ENCODE data around the gene SPTLC3. TPM values are rescaled to one million over a fixed set of nuclear protein-coding genes. Genes with fewer than 3 reads are reported as not detected.

SPTLC3 gene
- total RNA-seq, 1 donor from 2014 or later: 9.9 TPM

DNA sequence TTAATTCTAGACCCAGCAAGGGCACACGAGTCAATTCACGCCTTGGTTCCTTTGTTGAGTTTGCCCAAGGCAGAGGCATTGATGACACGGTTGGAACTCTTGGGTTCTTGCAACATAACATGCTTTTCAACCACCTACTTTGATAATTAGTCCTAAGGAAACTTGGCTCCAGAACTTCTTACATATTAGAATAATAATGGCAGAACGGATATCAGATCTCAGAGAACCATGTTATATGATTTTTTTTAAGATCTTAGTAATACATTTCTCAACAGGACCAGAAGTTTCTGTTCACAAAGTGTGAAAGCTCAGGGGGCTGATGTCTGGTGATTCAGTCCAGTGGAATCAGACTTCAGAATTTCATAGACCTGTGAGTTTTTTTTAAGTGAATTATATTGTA is 19.2 kb downstream of the SPTLC3 start:
- peaks cover 0 to 2% (median 0%) of the 10 kb centered on the region in 3 donors for H3K4me1 ChIP-seq (ENCODE audit: control insufficient read depth in 3 of 3, insufficient read depth in 3 of 3, low read length in 3 of 3)
- H3K9ac ChIP-seq (ENCODE audit: low read depth in 1 of 3, low read length in 3 of 3): no peak overlapping the region
- H3K27me3 ChIP-seq (ENCODE audit: control insufficient read depth in 3 of 3, insufficient read depth in 3 of 3, low read length in 3 of 3): no peaks in the 10 kb centered on the region
- no peaks in the 10 kb centered on the region for H3K36me3 ChIP-seq (ENCODE audit: control insufficient read depth in 3 of 3, insufficient read depth in 3 of 3, low read length in 3 of 3)
- no peak overlapping the region for H3K27ac ChIP-seq (ENCODE audit: low read depth, low read length)
- no peaks in the 10 kb centered on the region for H3K9me3 ChIP-seq (ENCODE audit: control insufficient read depth in 3 of 3, low read length in 3 of 3)
- H3K4me3 ChIP-seq (ENCODE audit: low read length in 3 of 3): no peak overlapping the region

DNA sequence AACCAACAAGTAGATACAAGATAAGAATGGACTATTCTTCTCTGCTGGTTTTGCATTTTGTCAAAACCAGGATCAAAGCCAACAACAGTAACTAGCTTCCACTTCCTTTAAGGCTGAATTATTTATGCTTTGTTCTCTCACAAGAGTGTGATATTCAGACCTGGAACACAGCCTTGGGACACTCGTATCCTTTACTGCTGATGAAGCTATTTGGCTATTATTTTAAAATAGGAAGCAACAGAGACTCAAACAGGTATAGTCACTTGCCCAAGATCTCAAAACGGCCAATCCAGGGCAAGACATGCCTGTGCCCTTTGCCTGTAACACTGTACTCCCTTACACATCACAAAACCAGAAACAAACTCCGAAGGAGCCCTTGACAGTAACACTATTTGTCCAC is 19.9 kb downstream of the SPTLC3 start:
- Histone ChIP-seq H3K9me3 (ENCODE audit: control insufficient read depth in 3 of 3, low read length in 3 of 3) (no peaks in the 10 kb centered on the region), H3K27ac (ENCODE audit: low read depth, low read length) (no peak overlapping the region), H3K4me1 (ENCODE audit: control insufficient read depth in 3 of 3, insufficient read depth in 3 of 3, low read length in 3 of 3) (peaks cover 0 to 2% (median 0%) of the 10 kb centered on the region in 3 donors), H3K36me3 (ENCODE audit: control insufficient read depth in 3 of 3, insufficient read depth in 3 of 3, low read length in 3 of 3) (no peaks in the 10 kb centered on the region), H3K27me3 (ENCODE audit: control insufficient read depth in 3 of 3, insufficient read depth in 3 of 3, low read length in 3 of 3) (no peaks in the 10 kb centered on the region), H3K9ac (ENCODE audit: low read depth in 1 of 3, low read length in 3 of 3) (no peak overlapping the region), H3K4me3 (ENCODE audit: low read length in 3 of 3) (no peak overlapping the region)

DNA sequence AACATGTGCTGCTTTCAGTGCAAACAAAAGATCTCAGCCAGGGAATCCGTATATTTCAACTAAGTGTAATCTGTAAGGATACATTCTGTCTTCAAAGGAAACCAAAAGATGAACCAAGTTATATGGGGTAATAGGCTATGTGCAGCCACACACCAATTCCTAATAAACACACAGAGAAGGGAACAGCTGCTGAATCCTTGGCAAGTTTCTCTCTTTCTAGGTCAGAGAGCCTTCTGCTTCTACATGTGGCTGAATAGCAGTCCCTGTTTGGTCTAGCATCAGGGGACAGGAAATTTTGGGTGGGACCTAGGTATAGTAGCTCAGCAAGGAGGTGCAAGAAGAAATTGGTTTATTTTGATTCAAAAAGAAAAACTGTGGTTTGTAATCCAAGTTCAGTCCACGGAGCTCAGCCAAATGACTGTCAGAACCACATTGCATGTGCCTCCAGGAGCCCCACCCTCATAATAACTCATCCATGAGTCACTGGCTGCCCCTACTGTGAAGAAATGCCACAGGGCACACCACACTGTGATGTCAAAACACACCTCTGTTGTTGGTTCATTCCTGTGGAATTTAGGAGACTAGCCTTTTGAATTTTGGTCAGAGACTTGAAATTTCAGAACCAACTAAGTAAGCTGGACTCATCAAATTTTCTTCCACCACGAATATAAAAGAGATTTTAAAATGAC is 21.1 kb downstream of the SPTLC3 start:
- Histone ChIP-seq H3K36me3 (ENCODE audit: control insufficient read depth in 3 of 3, insufficient read depth in 3 of 3, low read length in 3 of 3) (no peaks in the 10 kb centered on the region), H3K4me3 (ENCODE audit: low read length in 3 of 3) (no peak overlapping the region), H3K27me3 (ENCODE audit: control insufficient read depth in 3 of 3, insufficient read depth in 3 of 3, low read length in 3 of 3) (no peaks in the 10 kb centered on the region), H3K27ac (ENCODE audit: low read depth, low read length) (no peak overlapping the region), H3K9ac (ENCODE audit: low read depth in 1 of 3, low read length in 3 of 3) (no peak overlapping the region), H3K9me3 (ENCODE audit: control insufficient read depth in 3 of 3, low read length in 3 of 3) (no peaks in the 10 kb centered on the region), H3K4me1 (ENCODE audit: control insufficient read depth in 3 of 3, insufficient read depth in 3 of 3, low read length in 3 of 3) (peaks cover 0 to 2% (median 0%) of the 10 kb centered on the region in 3 donors)

DNA sequence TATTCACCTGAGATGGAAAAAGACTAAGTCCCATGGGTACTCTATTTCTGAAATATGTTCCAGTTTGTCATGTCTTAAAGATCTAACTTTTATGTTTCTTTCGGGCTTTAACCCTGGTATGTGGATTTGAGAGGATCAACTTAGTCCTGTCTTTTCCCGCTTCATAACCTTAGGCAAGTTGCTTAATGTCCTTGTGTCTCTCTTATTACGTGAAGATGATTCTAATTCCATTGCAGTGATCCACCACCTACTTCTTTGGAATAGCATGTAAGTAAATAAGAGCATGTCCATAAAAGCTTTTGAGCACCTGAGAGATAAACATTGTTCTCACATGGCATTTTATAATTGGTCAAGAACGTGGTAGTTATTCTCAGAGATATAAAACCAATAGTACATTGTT is 23.0 kb downstream of the SPTLC3 start:
- Histone ChIP-seq H3K9ac (ENCODE audit: low read depth in 1 of 3, low read length in 3 of 3) (no peak overlapping the region), H3K27ac (ENCODE audit: low read depth, low read length) (no peak overlapping the region), H3K9me3 (ENCODE audit: control insufficient read depth in 3 of 3, low read length in 3 of 3) (no peaks in the 10 kb centered on the region), H3K27me3 (ENCODE audit: control insufficient read depth in 3 of 3, insufficient read depth in 3 of 3, low read length in 3 of 3) (no peaks in the 10 kb centered on the region), H3K4me3 (ENCODE audit: low read length in 3 of 3) (no peak overlapping the region), H3K36me3 (ENCODE audit: control insufficient read depth in 3 of 3, insufficient read depth in 3 of 3, low read length in 3 of 3) (no peaks in the 10 kb centered on the region), H3K4me1 (ENCODE audit: control insufficient read depth in 3 of 3, insufficient read depth in 3 of 3, low read length in 3 of 3) (peaks cover 0 to 2% (median 0%) of the 10 kb centered on the region in 3 donors)

DNA sequence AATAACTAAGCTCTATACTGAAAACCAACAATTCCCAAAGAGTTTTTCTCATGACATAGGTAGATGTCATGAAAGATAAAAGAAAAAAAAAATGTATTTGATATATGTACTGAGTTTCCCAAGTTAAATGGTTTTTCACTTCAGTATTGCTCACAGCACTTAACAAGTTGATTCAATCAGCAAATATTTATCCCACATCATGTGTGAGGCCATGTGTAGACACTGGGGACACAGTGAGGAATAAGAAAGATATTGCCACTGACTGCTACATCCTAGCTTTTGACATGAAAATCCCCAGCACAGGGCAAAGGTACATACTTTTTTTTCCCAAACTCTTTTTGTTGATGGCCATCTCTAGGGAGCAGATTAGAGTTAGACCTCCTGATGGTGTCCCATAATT is 25.3 kb downstream of the SPTLC3 start:
- Histone ChIP-seq H3K4me3 (ENCODE audit: low read length in 3 of 3) (no peak overlapping the region), H3K36me3 (ENCODE audit: control insufficient read depth in 3 of 3, insufficient read depth in 3 of 3, low read length in 3 of 3) (no peaks in the 10 kb centered on the region), H3K9me3 (ENCODE audit: control insufficient read depth in 3 of 3, low read length in 3 of 3) (no peaks in the 10 kb centered on the region), H3K27me3 (ENCODE audit: control insufficient read depth in 3 of 3, insufficient read depth in 3 of 3, low read length in 3 of 3) (no peaks in the 10 kb centered on the region), H3K4me1 (ENCODE audit: control insufficient read depth in 3 of 3, insufficient read depth in 3 of 3, low read length in 3 of 3) (no peaks in the 10 kb centered on the region), H3K27ac (ENCODE audit: low read depth, low read length) (no peak overlapping the region), H3K9ac (ENCODE audit: low read depth in 1 of 3, low read length in 3 of 3) (no peak overlapping the region)

DNA sequence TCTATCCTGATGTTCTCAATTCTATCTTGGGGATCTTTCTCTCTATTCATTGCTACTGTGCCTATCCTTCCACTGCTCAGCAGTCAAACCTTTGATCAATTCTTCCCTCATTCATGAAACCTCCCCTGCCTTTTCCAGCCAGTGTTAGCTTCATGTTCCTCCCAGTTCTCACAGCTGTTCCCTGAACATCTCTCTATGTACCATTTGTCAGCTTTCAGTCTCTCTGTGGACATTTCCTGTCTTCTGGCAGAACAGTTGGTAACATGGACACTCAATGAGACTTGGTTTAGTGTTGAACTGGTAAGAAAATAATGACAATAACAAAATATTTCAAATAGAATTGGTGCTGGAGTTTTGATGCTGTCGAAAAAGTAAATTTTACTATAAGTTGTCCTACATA is 26.2 kb downstream of the SPTLC3 start:
- Histone ChIP-seq H3K36me3 (ENCODE audit: control insufficient read depth in 3 of 3, insufficient read depth in 3 of 3, low read length in 3 of 3) (no peaks in the 10 kb centered on the region), H3K9ac (ENCODE audit: low read depth in 1 of 3, low read length in 3 of 3) (no peak overlapping the region), H3K27ac (ENCODE audit: low read depth, low read length) (no peak overlapping the region), H3K27me3 (ENCODE audit: control insufficient read depth in 3 of 3, insufficient read depth in 3 of 3, low read length in 3 of 3) (no peaks in the 10 kb centered on the region), H3K4me3 (ENCODE audit: low read length in 3 of 3) (no peak overlapping the region), H3K4me1 (ENCODE audit: control insufficient read depth in 3 of 3, insufficient read depth in 3 of 3, low read length in 3 of 3) (no peaks in the 10 kb centered on the region), H3K9me3 (ENCODE audit: control insufficient read depth in 3 of 3, low read length in 3 of 3) (no peaks in the 10 kb centered on the region)

DNA sequence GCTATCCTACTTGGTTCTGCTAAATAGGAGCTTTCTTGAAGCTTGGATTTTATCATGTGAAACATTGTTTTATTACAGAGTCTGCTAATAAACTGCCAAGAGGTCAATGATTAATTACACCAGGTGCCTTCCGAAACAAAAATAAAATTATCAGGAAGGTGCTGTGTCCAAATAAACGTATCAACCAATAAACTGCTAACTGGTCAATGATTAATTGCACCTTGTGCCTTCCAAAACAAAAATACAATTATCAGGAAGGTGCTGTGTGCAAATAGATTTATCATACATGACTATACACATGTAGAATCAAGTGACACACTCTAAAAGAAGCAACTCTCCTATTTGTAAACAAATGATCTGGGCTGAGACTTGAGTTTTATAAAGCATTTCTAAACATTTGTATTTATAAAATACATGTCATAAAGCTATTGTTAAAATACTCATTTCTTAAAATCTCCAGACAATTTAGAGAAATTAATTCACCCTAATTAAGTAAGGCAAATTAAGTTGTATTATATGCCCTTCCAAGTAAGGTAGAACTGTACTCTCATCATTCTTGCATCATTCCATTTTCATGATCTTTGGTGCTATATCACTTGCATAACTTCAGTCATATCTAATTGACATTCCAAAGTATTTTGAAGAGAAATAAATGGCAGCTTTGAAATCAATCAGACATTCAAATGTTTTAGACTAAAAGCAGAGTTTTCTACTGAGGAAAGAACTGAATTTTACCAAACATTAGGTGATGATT is 26.8 kb downstream of the SPTLC3 start:
- Histone ChIP-seq H3K27me3 (ENCODE audit: control insufficient read depth in 3 of 3, insufficient read depth in 3 of 3, low read length in 3 of 3) (no peaks in the 10 kb centered on the region), H3K4me3 (ENCODE audit: low read length in 3 of 3) (no peak overlapping the region), H3K4me1 (ENCODE audit: control insufficient read depth in 3 of 3, insufficient read depth in 3 of 3, low read length in 3 of 3) (no peaks in the 10 kb centered on the region), H3K9ac (ENCODE audit: low read depth in 1 of 3, low read length in 3 of 3) (no peak overlapping the region), H3K36me3 (ENCODE audit: control insufficient read depth in 3 of 3, insufficient read depth in 3 of 3, low read length in 3 of 3) (no peaks in the 10 kb centered on the region), H3K9me3 (ENCODE audit: control insufficient read depth in 3 of 3, low read length in 3 of 3) (no peaks in the 10 kb centered on the region), H3K27ac (ENCODE audit: low read depth, low read length) (no peak overlapping the region)

DNA sequence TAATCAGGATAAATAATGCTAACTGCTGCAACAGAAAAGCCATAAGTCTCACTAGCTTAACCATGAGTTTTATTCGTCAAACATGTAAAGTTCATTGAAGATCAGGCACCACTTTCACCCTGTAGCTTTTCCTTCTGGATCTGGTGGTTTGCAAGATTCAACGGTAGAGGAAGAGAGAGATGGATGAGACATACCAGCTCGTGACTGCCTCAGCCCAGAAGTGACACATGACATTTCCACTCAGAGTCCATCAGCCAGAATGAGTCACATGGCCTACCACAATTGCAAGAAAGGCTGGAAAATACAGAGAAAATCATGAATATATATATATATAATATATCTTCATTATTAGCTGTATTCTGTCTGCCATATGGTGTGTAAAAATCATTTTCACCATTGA is 29.0 kb downstream of the SPTLC3 start:
- no peaks in the 10 kb centered on the region for H3K9me3 ChIP-seq (ENCODE audit: control insufficient read depth in 3 of 3, low read length in 3 of 3)
- no peaks in the 10 kb centered on the region for H3K4me1 ChIP-seq (ENCODE audit: control insufficient read depth in 3 of 3, insufficient read depth in 3 of 3, low read length in 3 of 3)
- no peaks in the 10 kb centered on the region for H3K27me3 ChIP-seq (ENCODE audit: control insufficient read depth in 3 of 3, insufficient read depth in 3 of 3, low read length in 3 of 3)
- no peak overlapping the region for H3K9ac ChIP-seq (ENCODE audit: low read depth in 1 of 3, low read length in 3 of 3)
- H3K36me3 ChIP-seq (ENCODE audit: control insufficient read depth in 3 of 3, insufficient read depth in 3 of 3, low read length in 3 of 3): no peaks in the 10 kb centered on the region
- H3K4me3 ChIP-seq (ENCODE audit: low read length in 3 of 3): no peak overlapping the region
- H3K27ac ChIP-seq (ENCODE audit: low read depth, low read length): no peak overlapping the region

DNA sequence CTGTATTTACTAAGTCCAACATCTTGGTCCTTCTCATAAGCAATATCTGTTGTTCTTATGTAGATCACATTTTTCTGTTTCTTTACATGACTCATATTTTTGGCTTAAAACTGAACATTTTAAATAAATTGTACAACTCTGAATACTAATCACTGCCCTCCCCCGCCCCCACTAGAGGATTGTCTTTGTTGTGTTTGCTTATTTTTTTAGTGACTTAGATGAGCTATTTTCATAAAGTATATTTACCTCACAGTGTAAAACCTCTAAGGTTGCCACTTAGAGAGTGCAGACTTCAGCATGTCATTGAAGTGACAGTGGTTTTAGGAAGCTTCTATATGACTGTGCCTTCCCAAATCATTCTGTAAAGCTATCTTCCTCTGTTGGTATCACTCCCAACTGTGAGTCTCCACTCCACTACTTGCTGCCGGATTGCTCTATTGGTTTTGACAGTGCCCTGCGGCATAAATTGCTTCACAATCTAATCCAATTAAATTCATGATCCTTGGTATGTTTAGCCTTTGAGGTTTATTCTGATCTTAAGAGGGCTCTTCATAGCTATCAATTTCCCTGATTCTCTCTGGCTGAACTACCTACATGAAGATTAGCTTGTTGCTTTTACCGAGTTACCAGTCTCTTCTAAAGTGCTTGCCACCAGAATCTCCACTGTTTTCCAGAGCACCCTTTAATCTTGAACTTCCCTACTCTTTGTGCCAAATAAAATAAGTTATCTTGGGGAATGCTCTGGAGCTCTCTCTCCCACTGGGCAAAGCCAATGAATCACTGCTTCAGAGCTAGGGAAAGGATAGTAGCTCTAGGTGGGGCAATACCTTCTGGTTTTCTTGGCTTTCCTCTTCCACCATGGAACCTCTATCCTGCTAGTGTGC is 33.0 kb downstream of the SPTLC3 start:
- Histone ChIP-seq H3K27ac (ENCODE audit: low read depth, low read length) (no peak overlapping the region), H3K9me3 (ENCODE audit: control insufficient read depth in 3 of 3, low read length in 3 of 3) (no peaks in the 10 kb centered on the region), H3K4me3 (ENCODE audit: low read length in 3 of 3) (no peak overlapping the region), H3K27me3 (ENCODE audit: control insufficient read depth in 3 of 3, insufficient read depth in 3 of 3, low read length in 3 of 3) (no peaks in the 10 kb centered on the region), H3K36me3 (ENCODE audit: control insufficient read depth in 3 of 3, insufficient read depth in 3 of 3, low read length in 3 of 3) (no peaks in the 10 kb centered on the region), H3K9ac (ENCODE audit: low read depth in 1 of 3, low read length in 3 of 3) (no peak overlapping the region), H3K4me1 (ENCODE audit: control insufficient read depth in 3 of 3, insufficient read depth in 3 of 3, low read length in 3 of 3) (no peaks in the 10 kb centered on the region)

DNA sequence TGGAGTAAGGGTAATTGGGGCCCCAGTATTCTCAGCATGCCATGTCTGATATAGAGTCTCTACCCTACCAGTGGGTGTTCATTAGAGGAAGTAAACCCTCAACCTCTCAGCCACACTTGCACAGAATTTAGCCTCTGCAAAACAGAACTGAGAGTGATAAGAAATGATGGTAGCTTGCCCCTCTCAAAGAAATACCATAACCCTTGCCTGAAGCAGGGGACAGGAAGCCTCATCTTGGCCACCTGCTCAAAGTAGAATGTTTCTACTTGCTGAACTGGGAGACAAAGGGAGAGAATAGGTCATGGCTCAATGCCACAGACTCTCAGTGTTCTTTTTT is 33.7 kb downstream of the SPTLC3 start:
- no peaks in the 10 kb centered on the region for H3K9me3 ChIP-seq (ENCODE audit: control insufficient read depth in 3 of 3, low read length in 3 of 3)
- H3K36me3 ChIP-seq (ENCODE audit: control insufficient read depth in 3 of 3, insufficient read depth in 3 of 3, low read length in 3 of 3): no peaks in the 10 kb centered on the region
- no peaks in the 10 kb centered on the region for H3K4me1 ChIP-seq (ENCODE audit: control insufficient read depth in 3 of 3, insufficient read depth in 3 of 3, low read length in 3 of 3)
- H3K27ac ChIP-seq (ENCODE audit: low read depth, low read length): no peak overlapping the region
- H3K4me3 ChIP-seq (ENCODE audit: low read length in 3 of 3): no peak overlapping the region
- no peaks in the 10 kb centered on the region for H3K27me3 ChIP-seq (ENCODE audit: control insufficient read depth in 3 of 3, insufficient read depth in 3 of 3, low read length in 3 of 3)
- H3K9ac ChIP-seq (ENCODE audit: low read depth in 1 of 3, low read length in 3 of 3): no peak overlapping the region
